HepG2 (cell line): ENCODE data around the gene USP36. TPM values are rescaled to one million over a fixed set of nuclear protein-coding genes. Genes with fewer than 3 reads are reported as not detected.
A peak's percentile ranks its signal among the peaks of the same experiment; 100 is the strongest.

ENCODE experiments used
- ATAC-seq: fragments of 200-7000 bp; cut with Tn5 transposase; 3 replicates; pipeline ENCODE4 v1.9.1; 2020; ENCODE audit warnings: mild to moderate bottlenecking, moderate library complexity
- BruUV-seq: library from RNA; stranded (reverse); fragments of 400-500 nt; replicated peaks from 2 replicates; lab custom pipeline; 2021; lab: Mats Ljungman, UMichigan
- CTCF ChIA-PET: fragments of 300-600 bp; formaldehyde crosslinking; extraction: SDS; loops from one replicate; lab custom pipeline; 2021; ENCODE audit warnings: low total read pairs, inconsistent platforms, low intra/inter-chr PET ratio; lab: Yijun Ruan, JAX
- POLR2A ChIA-PET: fragments of 350-600 bp; sonication (Branson Sonifier 250); formaldehyde crosslinking; loops from one replicate; lab custom pipeline; 2020; ENCODE audit warnings: antibody characterized with exemption, inconsistent platforms; lab: Yijun Ruan, JAX
- DNase-seq: peaks from one replicate; pipeline ENCODE4 v3.0.0-alpha.2; 2015; ENCODE audit warnings: low spot score
- FAIRE-seq: peaks from 3 replicates; lab custom pipeline; 2011; peaks lifted over from hg19 to GRCh38; lab: Jason Lieb, UNC
- H2AFZ ChIP-seq: one replicate; pipeline ENCODE4 v1.6.1; 2011; ENCODE audit warnings: low read length, inconsistent platforms
- H3K27ac ChIP-seq: fragments of 300-600 bp; 3 replicates; pipeline ENCODE4 v1.8.0; 2011; ENCODE audit warnings: mixed run types, mild to moderate bottlenecking, mixed read lengths, low read length, inconsistent platforms; ENCODE audit not compliant: insufficient read depth; ENCODE audit errors: extremely low read length
- H3K27me3 ChIP-seq, 2 experiments: fragments of 200-600 bp in 1 of 2; 2 replicates in 1 of 2; 3 replicates in 1 of 2; pipeline versions ENCODE4 v1.6.0 to v1.8.0; 2011; ENCODE audit warnings: low read length in 2 of 2, mild to moderate bottlenecking in 2 of 2, moderate library complexity in 2 of 2, inconsistent platforms in 1 of 2; ENCODE audit not compliant: insufficient read depth in 2 of 2, control insufficient read depth in 1 of 2
- H3K36me3 ChIP-seq, 2 experiments: fragments of 200-600 bp in 1 of 2; replicated peaks in 1 of 2; 2 replicates in 1 of 2; 3 replicates in 1 of 2; pipeline versions ENCODE4 v1.5.1 to v1.8.0; 2011; ENCODE audit warnings: low read length in 2 of 2, inconsistent platforms in 1 of 2; ENCODE audit not compliant: insufficient read depth in 2 of 2, control insufficient read depth in 1 of 2
- H3K4me1 ChIP-seq: 2 replicates; pipeline ENCODE4 v1.5.1; 2012; ENCODE audit warnings: low read length, inconsistent platforms; ENCODE audit not compliant: insufficient read depth
- H3K4me2 ChIP-seq: 2 replicates; pipeline ENCODE4 v1.6.0; 2011; ENCODE audit warnings: low read depth, low read length, inconsistent platforms
- H3K4me3 ChIP-seq, 3 experiments: fragments of 200-600 bp in 1 of 3; sonication (generic), shearing (Covaris generic) in 1 of 3; replicated peaks in 1 of 3; 2 replicates each; pipeline ENCODE4 v1.5.1; 2011 to 2016; ENCODE audit warnings: low read length in 3 of 3, inconsistent platforms in 2 of 3, low read depth in 2 of 3, mild to moderate bottlenecking in 2 of 3, control low read depth in 1 of 3, mixed read lengths in 1 of 3; ENCODE audit not compliant: insufficient read depth in 1 of 3
- H3K79me2 ChIP-seq: one replicate; pipeline ENCODE4 v1.6.1; 2011; ENCODE audit warnings: low read length, inconsistent platforms; ENCODE audit not compliant: insufficient read depth
- H3K9ac ChIP-seq: 2 replicates; pipeline ENCODE4 v1.6.0; 2011; ENCODE audit warnings: mild to moderate bottlenecking, low read depth, low read length, inconsistent platforms; ENCODE audit not compliant: insufficient read depth
- H3K9me3 ChIP-seq: 2 replicates; pipeline ENCODE4 v1.5.1; 2012; ENCODE audit warnings: mild to moderate bottlenecking, low read length
- H4K20me1 ChIP-seq: 2 replicates; pipeline ENCODE4 v1.6.0; 2011; ENCODE audit warnings: inconsistent platforms, mild to moderate bottlenecking, low read length, moderate library complexity; ENCODE audit not compliant: insufficient read depth
- DRAP1 ChIP-seq: IDR thresholded peaks from 2 replicates; pipeline ENCODE4 v1.6.1; 2016; ENCODE audit warnings: missing genetic modification reagents, missing compliant biosample characterization
- ELF4 ChIP-seq: sonication (generic); formaldehyde crosslinking; IDR thresholded peaks from 2 replicates; pipeline ENCODE4 v1.5.0; 2020; ENCODE audit warnings: missing genetic modification reagents, mild to moderate bottlenecking, moderate library complexity, borderline replicate concordance
- FOXC1 ChIP-seq: sonication (generic); formaldehyde crosslinking; IDR thresholded peaks from 2 replicates; pipeline ENCODE4 v1.8.0; 2022; ENCODE audit warnings: mild to moderate bottlenecking, missing genetic modification reagents, borderline replicate concordance
- GLI4 ChIP-seq: sonication (generic); formaldehyde crosslinking; IDR thresholded peaks from 2 replicates; pipeline ENCODE4 v1.5.1; 2020; ENCODE audit warnings: missing genetic modification reagents, mild to moderate bottlenecking, moderate library complexity, borderline replicate concordance
- GRHL1 ChIP-seq: sonication (generic); formaldehyde crosslinking; conservative IDR thresholded peaks from 2 replicates; pipeline ENCODE4 v1.8.0; 2022; ENCODE audit warnings: missing genetic modification reagents
- KAT8 ChIP-seq: IDR thresholded peaks from 2 replicates; pipeline ENCODE4 v1.6.1; 2016; ENCODE audit warnings: missing genetic modification reagents, missing compliant biosample characterization
- KDM2A ChIP-seq: sonication (generic); formaldehyde crosslinking; IDR thresholded peaks from 2 replicates; pipeline ENCODE4 v1.4.0; 2020; ENCODE audit warnings: low read depth, missing genetic modification reagents, borderline replicate concordance
- KDM4B ChIP-seq: sonication (generic); formaldehyde crosslinking; IDR thresholded peaks from 2 replicates; pipeline ENCODE4 v1.4.0; 2020; ENCODE audit warnings: missing genetic modification reagents
- PLRG1 ChIP-seq: fragments of 450-650 bp; conservative IDR thresholded peaks from 2 replicates; pipeline ENCODE4 v1.6.1; 2016
- RNF2 ChIP-seq: fragments of 450-650 bp; conservative IDR thresholded peaks from 2 replicates; pipeline ENCODE4 v1.6.1; 2016; ENCODE audit warnings: low read depth
- SIN3A ChIP-seq: IDR thresholded peaks from 2 replicates; pipeline ENCODE4 v1.6.1; 2011; ENCODE audit warnings: low read depth, mild to moderate bottlenecking, control low read depth, low read length, borderline replicate concordance
- SOX5 ChIP-seq: IDR thresholded peaks from 2 replicates; pipeline ENCODE4 v1.6.1; 2016; ENCODE audit warnings: borderline replicate concordance
- TCF12 ChIP-seq, 2 experiments: fragments of 450-650 bp in 1 of 2; sonication (generic) in 1 of 2; formaldehyde crosslinking in 1 of 2; IDR thresholded peaks; 2 replicates each; pipeline versions ENCODE4 v1.6.1 to v1.8.0; 2017 to 2022; ENCODE audit warnings: antibody characterized with exemption in 1 of 2, mild to moderate bottlenecking in 1 of 2, missing genetic modification reagents in 1 of 2, moderate library complexity in 1 of 2
- THRA ChIP-seq: sonication (generic); formaldehyde crosslinking; IDR thresholded peaks from 2 replicates; pipeline ENCODE4 v1.4.0; 2020; ENCODE audit warnings: missing genetic modification reagents, borderline replicate concordance
- ZNF597 ChIP-seq: sonication (generic); formaldehyde crosslinking; IDR thresholded peaks from 2 replicates; pipeline ENCODE4 v1.5.0; 2020; ENCODE audit warnings: missing genetic modification reagents
- WGBS: methylation state at CpG from one replicate; pipeline ENCODE4 v1.1.6; 2017; ENCODE audit warnings: low lambda C conversion rate; 5-methylcytosine and 5-hydroxymethylcytosine counted together
- in situ Hi-C: cut with HindIII; loops from 2 replicates; pipeline ENCODE4 v1.10.0; 2017; ENCODE audit warnings: low pct_unique_long_range_greater_than_20kb; ENCODE audit not compliant: extremely low pct_ligation_motif_present
- intact Hi-C: fragments of 100-400 bp; cut with micrococcal nuclease; formaldehyde crosslinking; loops from one replicate; pipeline ENCODE4 v1.10.0; 2022; ENCODE audit not compliant: unreplicated experiment
- polyA plus RNA-seq, 8 experiments: library from polyadenylated mRNA; depleted of rRNA in 3 of 8; stranded (reverse) in 7 of 8; unstranded in 1 of 8; fragments of >200 nt; fragmentation: Illumina TruSeq in 4 of 8; extraction: Trizol in 4 of 8; gene quantifications; 2 replicates each; pipeline versions ENCODE4 v1.2.1 to v1.2.3, GENCODE V29; 2011 to 2016; ENCODE audit warnings: low read depth in 4 of 8, missing spikeins in 1 of 8, mixed read lengths in 1 of 8; ENCODE audit not compliant: insufficient read depth in 1 of 8
- total RNA-seq, 5 experiments: library from RNA; depleted of rRNA; stranded (reverse); fragments of >200 nt; fragmentation: Illumina TruSeq; extraction: Trizol; gene quantifications; 2 replicates each; pipeline ENCODE4 v1.2.3, GENCODE V29; 2016; ENCODE audit warnings: low read depth in 1 of 5
- TF ChIP-seq, protein P1 (sequence below): sonication (generic); formaldehyde crosslinking; IDR thresholded peaks from 2 replicates; pipeline ENCODE4 v1.8.0; 2022; ENCODE audit warnings: missing genetic modification reagents, mild to moderate bottlenecking, borderline replicate concordance

Gene USP36
- total and polyA plus RNA-seq, 2 of the 13 experiments (the other 11 are each of a cell fraction or from before 2014, with no cell fraction given): 29.6 to 45.9 TPM

DNA sequence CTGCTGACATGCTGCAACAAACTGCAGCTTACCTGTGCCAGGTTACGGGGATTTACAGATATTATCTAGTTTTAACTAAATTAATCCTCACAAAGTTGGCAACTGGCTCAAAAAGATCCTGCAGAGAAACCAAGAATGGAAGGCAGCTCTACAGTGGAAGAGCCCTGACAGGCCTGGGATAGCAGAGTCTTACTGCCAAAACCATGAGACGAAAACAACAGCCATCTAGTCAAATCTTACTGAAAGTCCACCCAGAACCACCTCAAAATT is 8.1 kb downstream of the USP36 start (continued):
- TF ChIP-seq THRA (CRISPR knock-in tag) (0 out of 2 replicates have a peak, but pooled peaks have one; percentile 4), KAT8 (CRISPR knock-in tag) (no peak), DRAP1 (CRISPR knock-in tag) (no peak), TCF12 (IDR thresholded peaks at IDR 0.05) (no peak), TCF12 (CRISPR knock-in tag; IDR thresholded peaks at IDR 0.05) (no peak), GLI4 (CRISPR knock-in tag) (0 out of 2 replicates have a peak, but pooled peaks have one; percentile 41), ELF4 (CRISPR knock-in tag) (no peak), RNF2 (no peak), ZNF597 (CRISPR knock-in tag) (no peak)

DNA sequence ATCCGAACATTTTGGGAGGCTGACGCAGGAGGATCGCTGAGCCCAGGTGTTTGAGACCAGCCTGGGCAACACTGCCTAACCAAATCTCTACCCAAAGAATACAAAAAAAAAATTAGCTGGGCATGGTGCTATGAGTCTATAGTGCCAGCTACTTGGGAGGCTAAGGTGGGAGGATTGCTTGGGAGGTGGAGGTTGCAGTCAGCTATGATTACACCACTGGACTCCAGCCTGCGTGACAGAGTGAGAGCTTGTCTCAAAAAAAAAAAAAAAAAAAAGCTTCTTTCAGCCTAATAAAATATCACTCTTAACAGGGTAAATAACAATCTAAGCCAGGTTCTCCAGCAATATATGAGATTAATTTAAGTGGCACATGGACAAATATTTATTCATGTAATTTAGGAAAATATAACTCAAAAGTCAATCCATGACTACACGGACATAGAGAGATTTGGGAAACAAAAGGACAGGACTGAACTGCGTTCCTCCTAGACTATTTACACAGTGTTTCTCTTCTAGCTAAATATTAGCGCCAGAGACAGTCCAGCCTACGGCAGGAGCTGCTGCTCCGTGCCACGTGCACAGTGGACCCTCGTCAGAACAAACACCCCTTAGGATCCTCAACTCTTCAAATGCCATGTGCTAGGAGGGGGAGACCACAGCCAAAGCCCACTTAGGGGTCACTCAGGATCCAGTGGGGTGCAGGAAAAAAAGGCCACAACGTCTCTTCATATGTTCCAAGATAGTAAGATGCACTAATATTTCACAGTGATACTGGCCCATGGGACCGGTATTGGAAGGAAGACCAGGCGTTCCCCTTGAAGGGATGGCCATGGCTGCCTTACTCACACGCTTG is 8.7 kb downstream of the USP36 start:
- H3K4me1 ChIP-seq: peaks cover 24% of the 10 kb centered on the region
- FAIRE-seq (peak; percentile 87), ATAC-seq (peak; percentile 95), DNase-seq (peak; percentile 62)
- in situ Hi-C loops: no loop called here
- peak overlapping the region; percentile 14; the same call in 1 of the 2 replicates for H3K9ac ChIP-seq
- CTCF ChIA-PET: no interaction called here
- peak overlapping the region; percentile 48 for H3K27ac ChIP-seq
- peaks cover 57 to 89% of the 10 kb centered on the region in 2 experiments for H3K36me3 ChIP-seq
- no peaks in the 10 kb centered on the region for H4K20me1 ChIP-seq
- POLR2A ChIA-PET: interaction anchor here (0.8 to 2.3 kb wide), 5 partner anchors 9 to 134 kb away, joined by 3 to 23 read pairs (median 4); partner anchors contain the start of gene USP36
- intact Hi-C loops: no loop called here
- 44% methylated on average over 15 of the region's 15 CpGs for WGBS
- no TSS peak for BruUV-seq
- H3K4me3 ChIP-seq: no peak overlapping the region
- no peaks in the 10 kb centered on the region for H3K27me3 ChIP-seq
- no peaks in the 10 kb centered on the region for H3K9me3 ChIP-seq
- peak overlapping the region; percentile 18 for H3K4me2 ChIP-seq
- H3K79me2 ChIP-seq: peaks cover 29% of the 10 kb centered on the region
- H2AFZ ChIP-seq: no peak overlapping the region
- no peak for TF ChIP-seq PLRG1
- TF ChIP-seq SIN3A: peak; percentile 52; the same call in 1 of the 2 replicates
- TF ChIP-seq FOXC1 (CRISPR knock-in tag): peak; percentile 86
- TF ChIP-seq KDM2A: peak; percentile 63; the same call in 1 of the 2 replicates
- TF ChIP-seq, protein P1, sequence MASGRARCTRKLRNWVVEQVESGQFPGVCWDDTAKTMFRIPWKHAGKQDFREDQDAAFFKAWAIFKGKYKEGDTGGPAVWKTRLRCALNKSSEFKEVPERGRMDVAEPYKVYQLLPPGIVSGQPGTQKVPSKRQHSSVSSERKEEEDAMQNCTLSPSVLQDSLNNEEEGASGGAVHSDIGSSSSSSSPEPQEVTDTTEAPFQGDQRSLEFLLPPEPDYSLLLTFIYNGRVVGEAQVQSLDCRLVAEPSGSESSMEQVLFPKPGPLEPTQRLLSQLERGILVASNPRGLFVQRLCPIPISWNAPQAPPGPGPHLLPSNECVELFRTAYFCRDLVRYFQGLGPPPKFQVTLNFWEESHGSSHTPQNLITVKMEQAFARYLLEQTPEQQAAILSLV: peak; percentile 61; the same call in 1 of the 2 replicates
- TF ChIP-seq GRHL1: no peak
- TF ChIP-seq KDM4B (CRISPR knock-in tag): no peak
- peak; percentile 75 for TF ChIP-seq SOX5 (CRISPR knock-in tag)
